Upper lobe of left lung (tissue), 4 donors: Measurements from ENCODE around the gene FSD1.

Source experiments
- CTCF ChIP-seq, 6 experiments: fragments of 450-650 bp in 4 of 6; fragments of 200-600 bp in 2 of 6; sonication (generic) in 2 of 6; IDR thresholded peaks; one replicate each; pipeline ENCODE4 v1.5.1; 2016 to 2019; ENCODE audit warnings: antibody characterized with exemption in 6 of 6
- EP300 ChIP-seq, 4 donors: sonication (generic); formaldehyde crosslinking; IDR thresholded peaks; one replicate each; pipeline ENCODE4 v1.5.1; 2017; ENCODE audit warnings: antibody characterized with exemption in 4 of 4, control low read depth in 2 of 4
- POLR2AphosphoS5 ChIP-seq, 2 donors: sonication (generic); formaldehyde crosslinking; IDR thresholded peaks; one replicate each; pipeline ENCODE4 v1.5.1; 2017; ENCODE audit warnings: antibody characterized with exemption in 2 of 2

GRCh38 chr19:4365341-4365740 is 60.9 kb downstream of the FSD1 start:
- TF ChIP-seq CTCF (IDR thresholded peaks at IDR 0.05) (no peak), EP300 (IDR thresholded peaks at IDR 0.05) (no peak), POLR2AphosphoS5 (IDR thresholded peaks at IDR 0.05) (no peak)
